ENCODE results near the gene TTLL5. TPM values are rescaled to one million over a fixed set of nuclear protein-coding genes. Genes with fewer than 3 reads are reported as not detected.
A peak's percentile ranks its signal among the peaks of the same experiment; 100 is the strongest.
"Not testable (repeated sequence)": the region's sequence is repeated elsewhere in the genome, so short reads cannot be mapped to it uniquely, and the experiment has no call there.

Gene TTLL5
- total RNA-seq, 2 experiments from 2014 or later: 28.9 to 43.4 TPM

DNA sequence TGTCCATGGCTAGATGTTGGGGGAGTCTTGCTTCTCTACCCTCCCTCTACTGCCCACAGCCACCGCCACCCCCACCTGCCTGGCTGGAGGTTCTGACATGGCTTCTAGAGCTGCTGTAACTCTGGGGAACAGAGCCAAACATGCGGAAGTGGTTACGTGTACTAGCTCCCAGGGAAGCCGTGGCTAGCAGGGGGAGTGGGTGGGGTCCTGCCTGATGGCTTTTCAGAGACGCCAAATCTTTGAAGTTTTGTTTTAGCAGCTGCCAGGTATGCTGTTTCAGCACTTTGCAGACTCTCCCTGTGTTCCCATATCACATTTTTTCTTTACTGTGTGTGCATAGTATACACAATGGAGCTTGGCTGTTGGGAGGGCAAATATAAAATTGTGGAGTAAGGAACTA is 170.4 kb downstream of the TTLL5 start:
- H3K36me3 Mint-ChIP-seq: peaks cover 11% of the 10 kb centered on the region
- H3K9me3 Mint-ChIP-seq (ENCODE audit: low read depth): no peaks in the 10 kb centered on the region
- H3K4me3 Mint-ChIP-seq: no peak overlapping the region
- peak overlapping the region; percentile 38 for H3K27ac Mint-ChIP-seq
- H3K4me1 Mint-ChIP-seq: peaks cover 6% of the 10 kb centered on the region
- DNase-seq (peak; percentile 58), ATAC-seq (peak; percentile 58)
- H3K27me3 Mint-ChIP-seq: no peaks in the 10 kb centered on the region
- CTCF ChIA-PET: interaction anchor here (0.8 kb wide), 1 partner anchor 151 kb away, joined by 4 read pairs; no protein-coding TSS in a partner anchor

DNA sequence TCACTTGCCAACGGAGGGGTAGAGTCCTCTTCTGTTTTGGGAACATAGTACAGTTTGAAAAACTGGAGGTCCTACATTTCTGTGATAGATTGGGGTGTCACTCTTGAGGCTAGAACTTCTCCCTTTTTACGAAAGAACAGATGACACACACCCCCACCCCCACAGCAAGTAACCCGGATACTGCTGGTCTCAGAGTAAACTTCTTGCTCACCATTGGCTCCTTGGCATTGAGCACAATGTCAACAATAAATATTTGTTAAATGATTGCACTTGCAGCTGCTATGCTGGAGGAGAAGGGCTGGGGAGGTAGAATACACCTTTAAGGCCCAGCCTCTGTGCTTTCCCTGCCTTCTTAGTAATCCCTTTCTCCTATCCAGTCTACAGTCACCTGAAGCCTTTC is 170.9 kb downstream of the TTLL5 start:
- H3K27me3 Mint-ChIP-seq: no peaks in the 10 kb centered on the region
- H3K27ac Mint-ChIP-seq: no peak overlapping the region
- H3K4me3 Mint-ChIP-seq: no peak overlapping the region
- CTCF ChIA-PET: interaction anchor here (0.8 kb wide), 1 partner anchor 151 kb away, joined by 4 read pairs; no protein-coding TSS in a partner anchor
- peaks cover 6% of the 10 kb centered on the region for H3K4me1 Mint-ChIP-seq
- DNase-seq (no peak), ATAC-seq (no peak)
- peaks cover 11% of the 10 kb centered on the region for H3K36me3 Mint-ChIP-seq
- H3K9me3 Mint-ChIP-seq (ENCODE audit: low read depth): no peaks in the 10 kb centered on the region

DNA sequence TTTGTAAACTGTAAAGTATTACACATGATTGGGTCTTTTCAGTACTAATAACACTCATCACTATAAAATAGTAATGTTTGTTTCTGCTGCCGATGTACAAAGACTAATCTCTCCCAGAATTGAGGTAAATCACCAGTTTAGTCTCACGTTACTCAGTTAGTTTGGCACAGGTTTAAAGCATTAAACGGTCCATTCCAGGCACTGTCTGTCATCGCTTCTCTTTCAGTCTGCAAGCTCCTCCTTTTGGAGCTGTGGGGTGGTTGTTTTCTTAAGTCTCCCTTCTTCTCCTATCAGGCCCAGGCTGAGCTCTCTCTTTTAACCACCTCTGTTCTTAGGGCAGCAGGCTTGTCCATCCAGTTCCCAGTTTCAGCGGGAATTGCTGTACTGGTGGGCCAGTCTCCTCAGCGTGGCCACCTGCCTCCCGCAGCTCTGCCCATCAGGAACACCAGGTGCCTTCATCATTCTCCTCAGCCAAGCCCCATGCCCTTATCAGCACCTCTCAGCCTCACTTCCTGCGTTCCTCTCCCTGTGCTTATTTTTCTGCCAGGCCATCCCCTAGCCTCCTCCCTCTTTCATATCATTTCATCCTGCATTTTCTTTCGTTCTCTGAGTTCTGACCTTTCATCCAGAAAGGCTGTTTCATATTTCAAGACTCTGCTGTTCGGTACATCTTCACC is 171.7 kb downstream of the TTLL5 start:
- H3K27me3 Mint-ChIP-seq: no peaks in the 10 kb centered on the region
- H3K9me3 Mint-ChIP-seq (ENCODE audit: low read depth): no peaks in the 10 kb centered on the region
- DNase-seq (no peak), ATAC-seq (no peak)
- peaks cover 14% of the 10 kb centered on the region for H3K36me3 Mint-ChIP-seq
- no peak overlapping the region for H3K27ac Mint-ChIP-seq
- H3K4me1 Mint-ChIP-seq: peaks cover 6% of the 10 kb centered on the region
- no peak overlapping the region for H3K4me3 Mint-ChIP-seq
- CTCF ChIA-PET: no interaction called here

DNA sequence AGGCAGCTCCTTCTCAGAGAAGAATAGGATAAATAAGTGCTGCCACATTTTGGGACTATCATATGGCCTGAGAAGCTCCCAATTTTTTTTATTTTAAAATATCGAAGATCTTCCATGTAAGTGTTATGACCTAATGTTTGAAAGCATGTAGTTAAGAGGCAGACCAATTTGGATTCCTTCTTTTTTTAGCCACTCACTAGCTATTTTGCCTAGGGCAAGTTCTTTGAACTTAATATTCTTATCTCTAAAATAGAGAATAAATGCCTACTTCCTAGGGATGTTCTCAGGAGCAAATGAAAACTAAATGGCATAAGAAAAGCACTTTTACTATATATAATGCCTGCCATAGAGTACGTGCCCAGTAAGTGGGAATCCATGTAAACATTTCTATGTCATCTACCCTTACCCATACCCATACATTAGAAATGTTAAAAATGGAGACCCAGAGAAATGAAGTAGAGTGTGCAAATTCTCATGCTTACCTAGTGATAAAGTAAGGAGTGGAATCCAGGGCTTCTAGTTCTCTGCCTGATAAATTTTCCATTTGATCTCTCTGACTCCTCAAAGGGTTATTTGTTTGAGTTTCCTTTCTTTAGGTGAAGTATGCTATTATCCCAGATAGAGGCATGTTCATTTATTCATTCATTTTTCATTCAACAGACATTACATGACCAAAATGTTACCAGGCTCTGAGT is 172.4 kb downstream of the TTLL5 start:
- no peak for DNase-seq
- Mint-ChIP-seq H3K27ac (no peak overlapping the region), H3K4me1 (peaks cover 6% of the 10 kb centered on the region), H3K4me3 (no peak overlapping the region), H3K36me3 (peaks cover 18% of the 10 kb centered on the region), H3K27me3 (no peaks in the 10 kb centered on the region), H3K9me3 (ENCODE audit: low read depth) (peaks cover 3% of the 10 kb centered on the region)
- no peak for ATAC-seq
- CTCF ChIA-PET: no interaction called here

DNA sequence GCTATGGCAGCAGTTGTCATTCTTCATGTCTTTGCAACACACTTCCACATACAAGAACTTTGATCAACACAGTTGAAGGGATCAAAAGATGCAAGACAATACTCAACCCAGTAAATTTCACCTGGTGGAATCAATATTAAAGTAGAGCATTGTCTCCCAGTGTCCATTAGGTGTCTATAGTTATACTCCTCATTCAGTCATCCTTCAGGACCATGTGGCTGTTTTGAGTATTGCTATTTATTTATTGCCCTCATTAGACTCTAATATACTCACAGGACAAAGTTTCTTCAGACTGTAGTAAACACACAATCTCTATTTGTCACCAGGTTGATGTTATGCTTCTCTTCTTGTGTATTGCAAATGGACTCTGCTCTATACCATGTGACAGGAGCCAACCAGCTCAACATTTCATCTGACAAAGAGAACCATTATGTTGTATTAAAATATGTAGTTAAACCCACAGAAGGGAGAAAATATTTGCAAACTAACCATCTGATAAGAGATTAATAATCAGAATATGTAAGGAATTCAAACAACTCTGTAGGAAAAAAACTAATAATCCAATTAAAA is 174.2 kb downstream of the TTLL5 start:
- no peak overlapping the region for H3K27ac Mint-ChIP-seq
- H3K4me1 Mint-ChIP-seq: peaks cover 6% of the 10 kb centered on the region
- peaks cover 13% of the 10 kb centered on the region for H3K9me3 Mint-ChIP-seq (ENCODE audit: low read depth)
- H3K27me3 Mint-ChIP-seq: no peaks in the 10 kb centered on the region
- ATAC-seq: no peak
- H3K36me3 Mint-ChIP-seq: peaks cover 32% of the 10 kb centered on the region
- DNase-seq: no peak
- CTCF ChIA-PET: no interaction called here
- no peak overlapping the region for H3K4me3 Mint-ChIP-seq

DNA sequence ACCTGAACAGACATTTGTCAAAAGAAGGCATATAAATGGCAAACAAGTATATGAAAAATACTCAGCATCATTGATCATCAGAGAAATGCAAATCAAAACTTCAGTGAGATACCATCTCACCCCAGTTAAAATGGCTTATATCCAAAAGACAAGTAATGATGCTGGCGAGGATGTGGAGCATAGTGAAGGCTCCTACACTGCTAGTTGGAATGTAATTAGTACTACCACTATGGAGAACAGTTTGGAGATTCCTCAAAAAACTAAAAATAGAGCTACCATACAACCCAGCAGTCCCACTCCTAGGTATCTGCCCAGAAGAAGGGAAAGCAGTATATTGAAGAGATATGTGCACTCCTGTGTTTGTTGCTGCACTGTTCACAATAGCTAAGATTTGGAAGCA is 174.7 kb downstream of the TTLL5 start:
- H3K36me3 Mint-ChIP-seq: peaks cover 32% of the 10 kb centered on the region
- ATAC-seq (no peak), DNase-seq (no peak)
- peaks cover 6% of the 10 kb centered on the region for H3K4me1 Mint-ChIP-seq
- H3K27me3 Mint-ChIP-seq: no peaks in the 10 kb centered on the region
- peaks cover 13% of the 10 kb centered on the region for H3K9me3 Mint-ChIP-seq (ENCODE audit: low read depth)
- no peak overlapping the region for H3K27ac Mint-ChIP-seq
- CTCF ChIA-PET: no interaction called here
- no peak overlapping the region for H3K4me3 Mint-ChIP-seq

DNA sequence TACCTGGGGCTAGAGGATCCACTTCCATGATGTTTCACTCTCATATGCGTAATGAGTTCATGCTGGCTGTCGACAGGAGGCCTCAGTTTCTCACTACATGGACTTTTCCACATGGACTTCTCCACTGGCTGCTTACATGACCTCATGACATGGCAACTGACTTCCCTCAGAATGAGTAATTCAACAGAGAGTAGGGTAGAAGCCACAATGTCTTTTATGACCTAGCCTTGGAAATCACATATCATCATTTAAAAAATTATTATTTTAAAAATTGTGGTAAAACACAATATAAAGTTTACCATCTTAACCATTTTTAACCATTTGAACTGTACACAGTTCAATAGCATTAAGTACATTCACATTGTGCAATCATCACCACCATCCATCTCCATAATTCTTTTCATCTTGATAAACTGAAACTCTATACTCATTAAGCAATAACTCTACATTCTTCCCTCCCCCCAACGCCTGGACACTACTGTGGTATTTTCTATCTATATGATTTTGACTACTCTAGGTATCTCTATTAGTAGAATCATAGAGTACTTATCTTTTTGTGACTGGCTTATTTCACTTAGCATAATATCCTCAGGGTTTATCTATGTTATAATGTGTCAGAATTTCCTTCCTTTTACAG is 176.2 kb downstream of the TTLL5 start:
- Mint-ChIP-seq H3K4me1 (no peaks in the 10 kb centered on the region), H3K36me3 (peaks cover 34% of the 10 kb centered on the region), H3K27ac (no peak overlapping the region), H3K9me3 (ENCODE audit: low read depth) (peaks cover 13% of the 10 kb centered on the region), H3K27me3 (no peaks in the 10 kb centered on the region), H3K4me3 (no peak overlapping the region)
- ATAC-seq (no peak), DNase-seq (no peak)
- CTCF ChIA-PET: no interaction called here

DNA sequence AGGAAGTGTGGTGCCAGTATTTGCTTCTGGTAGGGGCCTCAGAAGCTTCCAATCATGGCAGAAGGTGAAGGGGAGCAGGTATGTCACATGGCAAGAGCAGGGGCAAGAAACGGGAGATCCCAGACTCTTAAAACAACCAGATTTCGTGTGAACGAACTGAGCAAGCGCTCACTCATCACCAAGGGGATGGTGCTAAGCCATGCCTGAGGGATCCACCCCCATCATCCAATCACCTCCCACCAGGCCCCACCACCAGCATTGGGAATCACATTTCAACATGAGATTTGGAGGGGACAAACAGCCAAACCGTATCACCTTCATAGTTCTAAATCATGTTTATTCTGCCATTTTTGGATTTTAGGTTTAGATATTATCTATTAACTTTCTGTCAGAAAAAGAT is 179.9 kb downstream of the TTLL5 start:
- CTCF ChIA-PET: no interaction called here
- ATAC-seq: no peak
- no peak for DNase-seq
- Mint-ChIP-seq H3K27ac (no peak overlapping the region), H3K4me3 (no peak overlapping the region), H3K4me1 (no peaks in the 10 kb centered on the region), H3K9me3 (ENCODE audit: low read depth) (peaks cover 13% of the 10 kb centered on the region), H3K36me3 (peaks cover 29% of the 10 kb centered on the region), H3K27me3 (no peaks in the 10 kb centered on the region)

DNA sequence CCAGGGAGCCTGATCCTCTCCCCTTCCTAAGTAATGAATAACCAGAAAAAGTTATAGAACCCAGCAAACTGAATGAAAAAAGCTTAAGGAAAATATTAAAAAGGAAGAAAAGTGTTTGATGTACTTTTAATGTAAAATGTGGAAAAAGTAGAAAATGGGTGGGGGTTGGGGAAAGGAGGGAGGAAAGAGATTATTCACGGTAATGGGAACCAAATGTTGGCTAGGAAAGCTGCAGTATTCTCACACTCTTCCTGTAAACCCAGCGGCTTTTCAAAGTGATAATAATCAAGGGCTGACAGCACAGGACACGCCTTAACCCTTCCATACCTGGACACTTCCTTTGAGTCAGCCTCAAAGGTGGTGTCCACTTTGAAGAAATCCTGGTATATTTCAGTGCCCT is 181.5 kb downstream of the TTLL5 start:
- CTCF ChIA-PET: no interaction called here
- H3K27ac Mint-ChIP-seq: no peak overlapping the region
- H3K36me3 Mint-ChIP-seq: peaks cover 23% of the 10 kb centered on the region
- DNase-seq: no peak
- H3K27me3 Mint-ChIP-seq: no peaks in the 10 kb centered on the region
- no peaks in the 10 kb centered on the region for H3K4me1 Mint-ChIP-seq
- H3K9me3 Mint-ChIP-seq (ENCODE audit: low read depth): peaks cover 13% of the 10 kb centered on the region
- ATAC-seq: no peak
- H3K4me3 Mint-ChIP-seq: no peak overlapping the region

DNA sequence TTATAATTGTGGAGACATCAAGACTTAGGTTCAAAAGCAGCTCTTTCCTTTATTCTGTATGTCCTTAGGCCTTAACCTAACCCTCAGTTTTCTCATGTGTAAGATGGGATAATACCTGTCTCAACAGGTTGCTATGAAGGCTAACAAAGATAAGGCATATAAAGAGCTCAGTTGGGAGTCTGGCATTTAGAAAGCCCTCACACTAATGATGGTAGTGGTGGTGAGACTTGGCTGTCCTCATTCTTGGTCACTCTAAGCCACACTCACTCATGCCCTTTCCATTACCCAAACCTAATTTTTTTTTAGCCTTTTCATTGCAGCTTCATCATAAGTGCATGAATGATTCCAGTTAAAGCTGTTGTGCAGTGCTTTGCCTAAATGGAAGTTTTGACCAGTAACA is 183.4 kb downstream of the TTLL5 start:
- H3K4me1 Mint-ChIP-seq: no peaks in the 10 kb centered on the region
- peaks cover 5% of the 10 kb centered on the region for H3K9me3 Mint-ChIP-seq (ENCODE audit: low read depth)
- H3K4me3 Mint-ChIP-seq: no peak overlapping the region
- no peak overlapping the region for H3K27ac Mint-ChIP-seq
- no peaks in the 10 kb centered on the region for H3K27me3 Mint-ChIP-seq
- no peak for DNase-seq
- peaks cover 10% of the 10 kb centered on the region for H3K36me3 Mint-ChIP-seq
- no peak for ATAC-seq
- CTCF ChIA-PET: interaction anchor here (0.8 to 1.3 kb wide), 2 partner anchors 62 to 138 kb away, joined by 3 to 7 read pairs; no protein-coding TSS in a partner anchor

DNA sequence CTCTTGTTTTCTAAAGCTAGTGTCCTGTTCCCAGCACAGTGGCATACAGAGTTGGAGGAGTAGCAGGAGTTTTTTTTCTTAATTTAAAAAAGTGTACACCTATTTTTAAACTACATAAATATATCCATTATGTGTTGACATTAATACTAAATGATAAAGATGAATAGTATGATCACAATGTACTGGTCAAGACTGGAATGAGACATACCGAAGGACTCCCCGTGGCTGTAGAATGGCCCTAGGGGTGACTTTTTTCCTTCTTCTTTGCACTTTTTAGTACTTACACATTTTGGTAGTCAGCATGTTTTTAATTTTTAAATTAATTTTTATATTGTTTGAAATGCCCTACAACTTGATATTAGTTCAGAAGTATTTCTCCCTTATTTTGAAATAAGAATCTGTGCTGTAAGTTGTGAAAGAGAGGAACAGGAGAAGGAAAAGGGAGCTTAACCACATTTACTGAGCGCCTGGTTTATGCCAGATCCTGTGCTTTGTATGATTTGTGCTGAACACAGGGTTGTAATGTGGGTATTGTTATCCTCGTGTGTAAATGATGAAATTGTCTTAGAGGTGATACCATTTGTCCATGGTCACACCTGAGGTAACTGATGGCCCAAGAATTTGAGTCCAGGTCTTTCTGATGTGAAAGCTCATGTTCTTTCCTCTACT is 184.2 kb downstream of the TTLL5 start:
- no peak overlapping the region for H3K27ac Mint-ChIP-seq
- DNase-seq (no peak), ATAC-seq (no peak)
- H3K36me3 Mint-ChIP-seq: peaks cover 5% of the 10 kb centered on the region
- H3K9me3 Mint-ChIP-seq (ENCODE audit: low read depth): no peaks in the 10 kb centered on the region
- no peak overlapping the region for H3K4me3 Mint-ChIP-seq
- H3K27me3 Mint-ChIP-seq: no peaks in the 10 kb centered on the region
- H3K4me1 Mint-ChIP-seq: no peaks in the 10 kb centered on the region
- CTCF ChIA-PET: interaction anchor here (0.6 to 1.3 kb wide), 2 partner anchors 27 to 62 kb away, joined by 3 to 7 read pairs; no protein-coding TSS in a partner anchor

DNA sequence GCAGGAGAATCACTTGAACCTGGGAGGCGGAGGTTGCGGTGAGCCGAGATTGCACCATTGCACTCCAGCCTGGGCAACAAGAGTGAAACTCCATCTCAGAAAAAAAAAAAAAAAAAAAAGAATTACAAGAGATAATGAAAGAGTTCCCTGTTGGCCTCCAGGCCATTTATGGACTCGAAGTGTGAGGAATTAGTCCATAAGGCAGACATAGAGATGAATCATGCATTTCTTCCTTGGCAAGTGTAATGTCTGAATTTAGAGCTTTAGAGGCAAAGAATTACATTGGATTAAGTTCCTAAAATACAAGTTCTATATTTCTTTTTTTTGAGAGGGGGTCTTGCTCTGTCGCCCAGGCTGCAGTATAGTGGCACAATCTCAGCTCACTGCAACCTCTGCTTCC is 185.6 kb downstream of the TTLL5 start:
- H3K27ac Mint-ChIP-seq; H3K4me1 Mint-ChIP-seq; DNase-seq; H3K36me3 Mint-ChIP-seq; H3K9me3 Mint-ChIP-seq (ENCODE audit: low read depth); H3K4me3 Mint-ChIP-seq; H3K27me3 Mint-ChIP-seq; CTCF ChIA-PET; ATAC-seq: not testable (repeated sequence)

DNA sequence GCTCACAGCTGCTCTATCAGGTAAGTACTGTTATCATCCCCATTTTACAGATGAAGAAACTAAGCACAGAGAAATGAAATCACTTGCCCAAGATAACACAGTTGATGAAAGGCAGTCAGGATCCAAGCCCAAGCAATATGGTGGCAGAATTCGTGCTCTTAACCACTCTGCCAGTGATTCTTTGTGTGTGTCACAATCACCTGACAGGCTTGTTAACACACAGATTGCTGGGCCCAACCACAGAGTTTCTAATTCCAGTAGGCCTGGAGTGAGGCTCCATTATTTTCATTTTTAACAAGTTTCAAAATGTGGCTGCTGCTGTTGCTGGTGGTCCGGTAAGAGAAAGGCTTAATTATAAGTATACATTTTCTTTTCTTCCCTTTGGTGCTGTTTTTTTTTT is 186.5 kb downstream of the TTLL5 start:
- H3K36me3 Mint-ChIP-seq: peaks cover 1% of the 10 kb centered on the region
- H3K9me3 Mint-ChIP-seq (ENCODE audit: low read depth): no peaks in the 10 kb centered on the region
- CTCF ChIA-PET: no interaction called here
- H3K27me3 Mint-ChIP-seq: no peaks in the 10 kb centered on the region
- H3K4me1 Mint-ChIP-seq: no peaks in the 10 kb centered on the region
- DNase-seq: no peak
- no peak overlapping the region for H3K4me3 Mint-ChIP-seq
- ATAC-seq: no peak
- no peak overlapping the region for H3K27ac Mint-ChIP-seq
